AG04450 (cell line): ENCODE results near the gene RBM24. TPM values are rescaled to one million over a fixed set of nuclear protein-coding genes. Genes with fewer than 3 reads are reported as not detected.

Experiments used
- CTCF ChIA-PET: fragments of 300-600, 350-600 bp; formaldehyde crosslinking; extraction: SDS; loops from one replicate; lab custom pipeline; 2022; ENCODE audit warnings: antibody characterized with exemption, inconsistent platforms; lab: Charles Lee
- POLR2A ChIA-PET: fragments of 350-600 bp; formaldehyde crosslinking; extraction: SDS; loops from one replicate; lab custom pipeline; 2021; ENCODE audit warnings: antibody characterized with exemption, inconsistent platforms; lab: Yijun Ruan, JAX
- DNase-seq: peaks from one replicate; pipeline ENCODE4 v3.0.0-alpha.2; 2011; ENCODE audit warnings: low read depth, low spot score
- H3K27ac ChIP-seq: one replicate; pipeline ENCODE4 v1.5.1; 2012; ENCODE audit warnings: low read depth, low read length, control low read depth
- H3K27me3 ChIP-seq: one replicate; pipeline ENCODE4 v1.6.0; 2012; ENCODE audit warnings: low read length; ENCODE audit not compliant: control insufficient read depth, insufficient read depth
- H3K4me3 ChIP-seq: 2 replicates; pipeline ENCODE4 v1.5.1; 2011; ENCODE audit warnings: mild to moderate bottlenecking, low read depth, low read length, control low read depth
- H3K9me3 ChIP-seq: 2 replicates; pipeline ENCODE4 v1.5.1; 2012; ENCODE audit warnings: low read length; ENCODE audit not compliant: control insufficient read depth, insufficient read depth
- polyA plus RNA-seq: library from polyadenylated mRNA; depleted of rRNA; stranded (reverse); fragments of >200 nt; gene quantifications from 2 replicates; pipeline ENCODE4 v1.2.3, GENCODE V29; 2011
- TF ChIP-seq, protein P1 (sequence below): IDR thresholded peaks from 2 replicates; pipeline ENCODE4 v1.5.1; 2011; ENCODE audit warnings: low read depth, low read length, control low read depth, inconsistent platforms

RBM24 gene
- polyA plus RNA-seq, 1 experiment, result 11.3 TPM

DNA sequence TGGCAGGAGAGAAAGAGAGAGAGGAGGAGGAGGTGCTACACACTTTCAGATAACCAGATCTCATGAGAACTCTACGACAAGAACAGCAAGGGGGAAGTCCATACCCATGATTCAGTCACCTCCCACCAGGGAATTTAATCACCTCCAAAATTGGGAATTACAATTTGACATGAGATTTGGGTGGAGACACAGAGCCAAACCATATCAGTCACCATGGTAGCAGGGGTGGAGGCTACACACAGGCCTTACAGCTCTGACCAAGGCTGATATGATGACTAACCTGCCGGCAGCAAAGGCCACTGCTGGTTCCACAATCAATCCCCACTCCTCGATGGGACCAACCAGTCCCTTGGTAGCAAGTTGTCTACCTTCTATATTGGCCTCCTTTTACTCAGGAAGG, 13.6 kb upstream of the RBM24 start:
- ChIA-PET POLR2A (no interaction called here), CTCF (interaction anchor here (1.4 kb wide), 1 partner anchor 13 kb away, joined by 4 read pairs; the partner anchor contains the start of gene RBM24)
- H3K4me3 ChIP-seq, result no peak overlapping the region
- H3K9me3 ChIP-seq, result no peaks in the 10 kb centered on the region
- H3K27me3 ChIP-seq, result no peaks in the 10 kb centered on the region
- no peak overlapping the region for H3K27ac ChIP-seq
- TF ChIP-seq, protein P1, sequence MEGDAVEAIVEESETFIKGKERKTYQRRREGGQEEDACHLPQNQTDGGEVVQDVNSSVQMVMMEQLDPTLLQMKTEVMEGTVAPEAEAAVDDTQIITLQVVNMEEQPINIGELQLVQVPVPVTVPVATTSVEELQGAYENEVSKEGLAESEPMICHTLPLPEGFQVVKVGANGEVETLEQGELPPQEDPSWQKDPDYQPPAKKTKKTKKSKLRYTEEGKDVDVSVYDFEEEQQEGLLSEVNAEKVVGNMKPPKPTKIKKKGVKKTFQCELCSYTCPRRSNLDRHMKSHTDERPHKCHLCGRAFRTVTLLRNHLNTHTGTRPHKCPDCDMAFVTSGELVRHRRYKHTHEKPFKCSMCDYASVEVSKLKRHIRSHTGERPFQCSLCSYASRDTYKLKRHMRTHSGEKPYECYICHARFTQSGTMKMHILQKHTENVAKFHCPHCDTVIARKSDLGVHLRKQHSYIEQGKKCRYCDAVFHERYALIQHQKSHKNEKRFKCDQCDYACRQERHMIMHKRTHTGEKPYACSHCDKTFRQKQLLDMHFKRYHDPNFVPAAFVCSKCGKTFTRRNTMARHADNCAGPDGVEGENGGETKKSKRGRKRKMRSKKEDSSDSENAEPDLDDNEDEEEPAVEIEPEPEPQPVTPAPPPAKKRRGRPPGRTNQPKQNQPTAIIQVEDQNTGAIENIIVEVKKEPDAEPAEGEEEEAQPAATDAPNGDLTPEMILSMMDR, result no peak
- no peak for DNase-seq

DNA sequence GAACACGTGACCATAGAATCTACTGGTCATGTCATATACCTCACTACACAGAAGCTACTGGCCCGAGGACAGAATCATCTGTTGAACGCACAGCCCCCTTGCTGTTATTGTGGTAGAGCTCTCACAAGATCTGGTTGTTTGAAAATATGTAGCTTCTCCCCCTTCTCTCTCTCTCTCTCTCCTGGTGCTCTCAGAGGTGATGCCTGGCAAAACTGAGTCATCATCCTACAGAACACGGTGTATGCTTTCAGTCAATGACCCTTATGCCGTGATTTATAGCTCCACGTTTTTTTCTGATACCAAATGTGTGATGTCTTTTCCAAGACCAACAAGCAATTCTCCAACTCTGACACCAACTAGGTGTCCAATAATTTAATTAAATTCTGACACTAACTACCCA, 13.0 kb upstream of the RBM24 start:
- POLR2A ChIA-PET, result no interaction called here
- CTCF ChIA-PET, result interaction anchor here (1.4 kb wide), 1 partner anchor 12 kb away, joined by 4 read pairs; the partner anchor contains the start of gene RBM24

DNA sequence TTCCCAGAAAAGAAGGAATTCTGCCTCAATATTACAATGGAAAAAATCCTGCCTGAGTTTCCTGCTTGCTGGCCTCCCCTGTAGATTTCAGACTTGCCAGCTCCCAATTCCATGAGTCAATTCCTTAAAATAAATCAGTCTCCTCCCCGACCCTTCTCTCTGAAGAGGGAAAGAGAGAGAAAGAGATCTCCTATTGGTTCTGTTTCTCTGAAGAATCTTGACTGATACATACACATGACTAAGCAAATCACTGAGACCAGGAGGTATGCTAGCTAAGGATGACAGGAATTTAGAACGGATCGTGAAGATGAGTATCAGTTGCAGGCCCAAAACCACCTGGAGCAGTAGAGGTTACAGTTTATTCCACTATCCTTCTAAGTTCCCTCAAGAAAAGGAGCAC, 11.3 kb upstream of the RBM24 start:
- DNase-seq, result peak; percentile 37
- Histone ChIP-seq H3K4me3 (no peak overlapping the region), H3K9me3 (no peaks in the 10 kb centered on the region), H3K27ac (peak overlapping the region; percentile 25), H3K27me3 (no peaks in the 10 kb centered on the region)
- TF ChIP-seq, protein P1, result no peak
- POLR2A ChIA-PET, result interaction anchor here (1.5 kb wide), 1 partner anchor 101 kb away, joined by 5 read pairs; no protein-coding TSS in a partner anchor
- CTCF ChIA-PET, result interaction anchor here (0.7 to 1.4 kb wide), 3 partner anchors 130 to 499 kb away, joined by 3 to 4 read pairs (median 3); no protein-coding TSS in a partner anchor

More for the DNA sequence above, 13.0 kb upstream of the RBM24 start:
- Histone ChIP-seq H3K27ac (no peak overlapping the region), H3K27me3 (no peaks in the 10 kb centered on the region), H3K4me3 (no peak overlapping the region), H3K9me3 (no peaks in the 10 kb centered on the region)
- TF ChIP-seq, protein P1, result no peak
- no peak for DNase-seq

DNA sequence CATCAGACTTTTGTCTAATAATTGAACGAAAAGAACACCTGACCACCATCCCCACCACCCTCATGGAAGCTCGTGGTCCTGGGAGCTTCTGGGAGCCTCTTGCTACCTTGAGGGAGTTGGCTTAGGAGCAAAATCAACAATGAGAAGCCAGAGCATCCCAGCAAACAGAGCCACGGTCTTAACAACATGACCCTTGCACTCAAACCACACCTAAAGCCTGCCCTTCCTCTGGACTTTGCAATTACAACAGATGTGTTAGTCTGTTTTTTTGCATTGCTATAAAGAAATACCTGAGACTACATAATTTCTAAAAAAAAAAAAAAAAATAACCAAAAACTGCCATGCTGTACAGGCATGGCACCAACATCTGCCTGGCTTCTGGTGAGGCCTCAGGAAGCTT, 9.5 kb upstream of the RBM24 start:
- no peaks in the 10 kb centered on the region for H3K9me3 ChIP-seq
- TF ChIP-seq, protein P1, result no peak
- ChIA-PET POLR2A (no interaction called here), CTCF (no interaction called here)
- no peak overlapping the region for H3K4me3 ChIP-seq
- no peak for DNase-seq
- no peak overlapping the region for H3K27ac ChIP-seq
- H3K27me3 ChIP-seq, result no peaks in the 10 kb centered on the region

DNA sequence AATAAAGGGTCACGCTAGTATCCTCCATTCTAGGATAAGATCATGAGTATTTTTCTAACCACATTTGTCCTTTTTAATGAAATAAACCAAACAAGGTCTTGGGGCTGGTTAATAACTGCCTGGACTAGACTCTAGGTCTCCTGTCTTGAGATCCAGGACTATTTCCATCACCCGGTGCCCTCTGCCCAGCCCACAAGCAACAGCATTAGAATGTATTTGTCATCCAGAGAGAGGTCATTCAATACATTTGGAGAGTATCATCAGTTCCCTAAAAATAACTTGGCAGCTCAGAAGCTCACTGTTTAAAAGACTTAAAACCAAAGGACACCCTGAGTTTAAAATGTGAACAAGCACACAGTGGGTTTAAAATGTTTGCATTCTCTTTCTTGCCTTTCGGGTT, 4.4 kb upstream of the RBM24 start:
- TF ChIP-seq, protein P1, result no peak
- Histone ChIP-seq H3K27ac (no peak overlapping the region), H3K27me3 (no peaks in the 10 kb centered on the region), H3K9me3 (no peaks in the 10 kb centered on the region; the same call in 1 of the 2 replicates), H3K4me3 (no peak overlapping the region)
- POLR2A ChIA-PET, result no interaction called here
- DNase-seq, result no peak
- CTCF ChIA-PET, result interaction anchor here (1.5 kb wide), 1 partner anchor 307 kb away, joined by 4 read pairs; no protein-coding TSS in a partner anchor
